ENCODE results near the gene MRPL42.

DNA sequence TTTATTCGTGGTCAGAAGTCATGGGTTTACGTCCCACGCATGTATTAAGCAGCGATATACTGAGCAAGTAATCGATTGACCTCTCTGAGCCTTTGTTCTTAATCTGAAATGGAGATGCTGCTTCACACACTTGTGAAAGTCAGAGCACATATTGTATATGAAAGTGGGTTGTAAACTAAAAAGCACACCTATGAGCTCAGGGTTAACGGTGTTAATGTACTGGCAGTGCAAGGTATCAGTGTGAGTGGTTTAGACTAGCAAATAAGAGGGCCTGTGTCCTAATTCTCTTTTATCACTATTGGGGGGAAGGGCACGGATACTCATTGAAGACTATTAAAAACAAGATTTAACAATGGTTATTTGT, 676 bp downstream of the MRPL42 start:
- TF ChIP-seq, protein P1, sequence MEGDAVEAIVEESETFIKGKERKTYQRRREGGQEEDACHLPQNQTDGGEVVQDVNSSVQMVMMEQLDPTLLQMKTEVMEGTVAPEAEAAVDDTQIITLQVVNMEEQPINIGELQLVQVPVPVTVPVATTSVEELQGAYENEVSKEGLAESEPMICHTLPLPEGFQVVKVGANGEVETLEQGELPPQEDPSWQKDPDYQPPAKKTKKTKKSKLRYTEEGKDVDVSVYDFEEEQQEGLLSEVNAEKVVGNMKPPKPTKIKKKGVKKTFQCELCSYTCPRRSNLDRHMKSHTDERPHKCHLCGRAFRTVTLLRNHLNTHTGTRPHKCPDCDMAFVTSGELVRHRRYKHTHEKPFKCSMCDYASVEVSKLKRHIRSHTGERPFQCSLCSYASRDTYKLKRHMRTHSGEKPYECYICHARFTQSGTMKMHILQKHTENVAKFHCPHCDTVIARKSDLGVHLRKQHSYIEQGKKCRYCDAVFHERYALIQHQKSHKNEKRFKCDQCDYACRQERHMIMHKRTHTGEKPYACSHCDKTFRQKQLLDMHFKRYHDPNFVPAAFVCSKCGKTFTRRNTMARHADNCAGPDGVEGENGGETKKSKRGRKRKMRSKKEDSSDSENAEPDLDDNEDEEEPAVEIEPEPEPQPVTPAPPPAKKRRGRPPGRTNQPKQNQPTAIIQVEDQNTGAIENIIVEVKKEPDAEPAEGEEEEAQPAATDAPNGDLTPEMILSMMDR (IDR thresholded peaks at IDR 0.05): no peak
- TF ChIP-seq POLR2A (IDR thresholded peaks at IDR 0.05): no peak
